Activated CD4-positive, alpha-beta T cell treated with anti-CD3 and anti-CD28 coated beads for 4 hours (primary cell): ENCODE data around the gene GRIK3.
"Not testable (repeated sequence)": the region's sequence is repeated elsewhere in the genome, so short reads cannot be mapped to it uniquely, and the experiment has no call there.

Experiments used
- DNase-seq, 2 donors: peaks; one replicate each; pipeline ENCODE4 v3.0.0-alpha.2; 2020

The GRIK3 gene

GRCh38 chr1:36937371-36937770 lies 96.9 kb downstream of the GRIK3 start:
- no peak for DNase-seq

DNA sequence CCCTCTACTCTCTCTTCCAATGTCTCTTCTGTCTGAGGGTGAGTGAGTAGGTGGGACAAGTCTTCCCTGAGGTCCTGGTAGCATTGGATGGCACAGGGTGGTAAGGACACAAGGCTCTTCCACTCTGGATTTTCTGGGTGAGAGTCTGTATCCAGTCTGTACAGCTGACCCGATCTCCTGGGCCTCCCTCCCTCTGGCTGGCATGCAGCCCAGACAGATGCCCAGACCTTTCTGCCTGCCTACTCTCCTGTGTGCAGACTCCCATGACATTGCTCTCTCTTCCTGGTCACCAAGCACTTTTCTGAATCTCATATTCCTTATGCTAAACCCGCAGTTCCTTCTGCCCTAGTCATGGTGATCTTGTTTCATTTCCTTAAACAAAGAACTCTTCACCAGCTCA lies 100.3 kb downstream of the GRIK3 start:
- no peak for DNase-seq

DNA sequence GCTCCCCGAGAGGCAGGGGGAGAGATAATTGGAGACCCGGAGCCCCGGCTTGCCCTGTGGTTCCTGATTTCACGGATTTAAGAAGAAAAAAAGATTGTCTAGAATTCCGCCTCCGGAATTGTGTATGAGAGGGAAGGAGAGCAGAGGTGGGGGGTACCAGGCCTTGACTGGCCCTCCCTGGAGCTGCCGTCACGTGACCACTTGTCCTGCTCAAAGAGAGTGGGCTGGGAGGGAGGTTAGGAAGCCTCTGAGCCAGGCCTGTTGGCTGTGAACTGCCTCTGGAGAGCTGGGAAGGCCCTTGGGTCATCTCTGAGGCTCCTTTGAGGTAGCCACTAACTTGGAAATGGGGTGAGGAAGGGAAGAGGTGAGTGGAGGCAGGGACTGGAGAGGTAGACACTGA lies 106.5 kb downstream of the GRIK3 start:
- no peak for DNase-seq

DNA sequence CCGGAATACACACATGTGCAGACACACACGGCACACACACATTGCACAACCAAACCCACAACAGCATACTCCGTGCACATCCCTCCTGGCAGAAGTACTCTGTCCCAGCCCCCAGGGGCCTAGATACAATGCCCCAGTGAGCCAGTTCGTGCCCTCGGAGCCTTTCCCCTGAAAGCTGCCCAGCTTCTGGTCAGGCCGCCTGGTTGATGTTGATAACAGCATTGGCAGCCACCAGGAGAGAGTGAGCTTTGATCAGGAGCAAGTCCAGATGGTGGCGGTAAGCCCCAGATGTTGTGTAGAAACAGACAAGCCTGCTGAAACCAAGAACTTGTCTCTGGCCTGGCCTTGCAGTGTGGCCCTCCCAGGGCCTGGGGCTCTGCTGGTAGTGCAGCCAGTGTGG lies 109.1 kb downstream of the GRIK3 start:
- DNase-seq, result no peak

DNA sequence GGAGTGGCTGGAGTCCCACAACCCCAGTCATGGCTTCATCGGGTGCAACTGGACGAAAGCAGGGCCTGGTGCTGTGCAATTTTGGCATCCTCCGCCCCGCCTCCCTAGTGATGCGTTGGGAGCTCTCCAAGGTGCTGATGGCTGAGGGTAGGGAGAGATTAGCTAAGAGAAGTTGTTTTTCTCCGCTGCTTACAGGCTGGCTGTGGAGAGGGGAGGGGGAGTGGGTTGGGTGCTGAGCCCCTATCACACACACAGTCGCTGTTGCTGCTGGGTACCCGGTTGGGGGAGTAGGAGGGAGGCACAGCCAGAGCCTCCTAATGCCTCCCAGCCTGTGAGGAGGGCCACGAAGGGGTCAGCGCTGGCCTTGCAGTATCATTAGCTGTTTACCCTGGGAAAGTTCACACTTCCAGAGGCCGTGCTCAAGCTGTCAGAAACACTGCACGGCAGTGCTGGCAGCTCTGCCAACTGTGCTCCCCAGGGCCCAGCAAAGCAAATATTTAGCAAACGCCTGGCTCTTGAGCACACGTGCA lies 110.0 kb downstream of the GRIK3 start:
- DNase-seq, result no peak

- no peak for DNase-seq
Measured at GRCh38 chr1:36922593-36923426, 111.5 kb downstream of the GRIK3 start.

DNA sequence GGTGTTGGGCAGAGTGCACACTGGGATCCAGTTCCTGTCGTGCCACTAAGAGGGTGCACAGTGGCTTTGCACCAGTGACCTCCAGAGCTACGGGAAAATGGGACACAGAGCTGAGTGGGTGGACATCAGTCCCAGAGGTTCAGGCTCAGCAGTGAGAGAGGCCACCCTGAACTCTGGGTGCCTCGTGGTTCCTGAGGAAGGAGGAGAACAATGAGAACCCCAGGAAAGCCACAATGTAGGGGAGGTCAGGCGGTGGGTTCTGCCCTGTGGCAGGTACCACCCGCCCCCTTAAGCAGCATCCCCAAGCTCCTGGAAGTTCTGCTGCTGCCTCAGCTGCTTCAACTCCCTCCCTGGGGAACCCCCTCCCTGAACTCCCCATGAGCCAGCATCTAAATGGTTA lies 112.2 kb downstream of the GRIK3 start:
- no peak for DNase-seq

DNA sequence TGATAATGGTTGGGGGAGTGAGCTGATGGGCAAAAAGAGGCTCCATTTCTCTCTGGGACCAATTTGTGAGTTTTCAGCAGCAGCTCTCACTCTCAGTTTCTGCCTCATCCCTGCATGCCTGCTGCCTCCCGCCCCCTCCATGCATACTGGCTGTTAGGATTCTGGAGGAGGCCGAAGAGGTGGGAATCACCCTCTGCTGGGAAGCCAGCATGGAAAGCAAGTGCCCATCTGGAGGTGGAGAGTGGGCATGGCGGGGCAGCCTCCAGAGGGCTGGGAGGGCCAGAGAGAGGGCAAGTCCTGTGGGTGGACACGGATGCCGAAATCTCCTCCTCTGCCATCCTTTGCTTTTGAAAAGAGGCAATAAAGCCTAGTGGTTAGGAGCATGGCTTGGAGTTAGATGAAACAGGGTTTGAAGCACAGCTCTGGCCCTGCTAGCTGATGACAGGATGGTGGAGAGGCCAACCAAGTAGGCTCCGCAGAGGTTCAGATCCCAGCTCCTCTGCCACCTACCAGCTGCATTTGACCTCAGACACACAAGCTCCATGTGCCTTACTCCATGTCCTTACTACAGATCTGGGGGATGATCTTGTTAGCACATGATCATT lies 113.4 kb downstream of the GRIK3 start:
- no peak for DNase-seq

DNA sequence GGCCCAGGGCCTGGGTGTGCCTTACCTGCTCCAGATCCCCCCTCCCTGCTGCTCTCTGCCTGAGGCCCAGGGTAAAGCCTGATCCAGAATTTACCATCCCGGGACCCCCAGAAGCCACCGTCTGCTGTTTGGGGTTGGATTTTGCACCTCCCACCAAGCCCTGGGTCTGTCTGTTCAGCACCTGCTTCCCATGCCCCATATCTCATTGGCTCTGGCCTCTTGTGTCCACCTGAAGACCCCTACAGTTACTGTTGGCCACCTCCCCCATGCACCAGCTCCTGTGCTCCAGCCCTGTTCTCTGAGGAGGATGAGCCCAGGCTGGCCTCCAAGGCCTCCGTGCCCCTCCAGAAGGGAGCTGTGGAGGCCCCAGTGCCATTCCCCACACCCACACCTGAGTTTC lies 113.9 kb downstream of the GRIK3 start:
- no peak for DNase-seq

- DNase-seq, result no peak
Measured at GRCh38 chr1:36919491-36920145, 114.7 kb downstream of the GRIK3 start.

GRCh38 chr1:36918604-36919003 lies 115.7 kb downstream of the GRIK3 start:
- DNase-seq, result no peak

- not testable (repeated sequence) for DNase-seq
Measured at GRCh38 chr1:36916542-36916941, 117.8 kb downstream of the GRIK3 start.

DNA sequence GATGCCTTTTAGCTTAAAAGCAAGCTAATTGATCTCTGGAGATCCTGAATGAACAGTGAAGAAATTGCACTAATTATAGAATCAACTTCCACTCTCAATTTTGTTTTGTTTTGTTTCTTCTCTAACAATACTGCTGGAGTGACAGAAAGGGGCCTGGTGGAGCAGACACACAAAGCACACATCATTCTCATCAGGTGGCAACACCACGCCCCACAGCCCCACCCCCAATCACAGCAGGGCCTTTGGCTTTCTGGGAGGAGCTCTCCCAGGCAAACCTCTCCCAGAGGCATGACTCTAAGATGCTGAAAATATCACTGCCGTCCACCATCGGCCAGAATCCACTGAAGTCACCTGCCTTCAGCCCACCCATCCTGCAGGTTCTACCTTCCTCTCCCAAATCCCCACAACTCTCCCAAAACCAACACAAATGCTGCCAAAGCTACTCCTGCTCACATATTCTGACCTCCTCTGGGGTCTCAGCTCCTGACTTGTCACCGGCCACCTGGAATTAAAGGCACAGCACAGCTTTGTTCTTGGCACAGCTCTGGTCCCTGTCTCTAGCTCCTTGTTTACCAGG lies 120.7 kb downstream of the GRIK3 start:
- DNase-seq, result no peak

DNA sequence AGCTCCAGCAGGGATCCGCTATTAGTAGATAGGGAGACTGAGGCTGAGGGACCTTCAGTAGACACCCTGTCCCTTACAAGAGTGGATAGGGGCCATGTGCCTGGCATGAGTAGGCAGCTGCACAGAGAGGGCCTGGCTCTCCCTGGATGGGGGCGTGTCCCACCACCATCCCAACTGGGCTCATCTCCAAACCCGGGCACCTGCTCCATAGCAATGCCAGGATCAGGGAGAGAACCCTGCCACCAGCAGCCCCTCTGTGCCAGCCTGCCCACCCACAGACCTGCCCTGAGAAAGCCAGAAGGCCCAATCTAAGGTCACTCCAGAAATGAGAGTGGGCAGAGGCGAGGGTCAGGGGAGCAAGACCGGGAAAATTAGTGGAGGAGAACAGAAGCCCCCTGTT lies 121.3 kb downstream of the GRIK3 start:
- DNase-seq, result no peak

- DNase-seq, result no peak
Measured at GRCh38 chr1:36912365-36912865, 121.9 kb downstream of the GRIK3 start.

DNA sequence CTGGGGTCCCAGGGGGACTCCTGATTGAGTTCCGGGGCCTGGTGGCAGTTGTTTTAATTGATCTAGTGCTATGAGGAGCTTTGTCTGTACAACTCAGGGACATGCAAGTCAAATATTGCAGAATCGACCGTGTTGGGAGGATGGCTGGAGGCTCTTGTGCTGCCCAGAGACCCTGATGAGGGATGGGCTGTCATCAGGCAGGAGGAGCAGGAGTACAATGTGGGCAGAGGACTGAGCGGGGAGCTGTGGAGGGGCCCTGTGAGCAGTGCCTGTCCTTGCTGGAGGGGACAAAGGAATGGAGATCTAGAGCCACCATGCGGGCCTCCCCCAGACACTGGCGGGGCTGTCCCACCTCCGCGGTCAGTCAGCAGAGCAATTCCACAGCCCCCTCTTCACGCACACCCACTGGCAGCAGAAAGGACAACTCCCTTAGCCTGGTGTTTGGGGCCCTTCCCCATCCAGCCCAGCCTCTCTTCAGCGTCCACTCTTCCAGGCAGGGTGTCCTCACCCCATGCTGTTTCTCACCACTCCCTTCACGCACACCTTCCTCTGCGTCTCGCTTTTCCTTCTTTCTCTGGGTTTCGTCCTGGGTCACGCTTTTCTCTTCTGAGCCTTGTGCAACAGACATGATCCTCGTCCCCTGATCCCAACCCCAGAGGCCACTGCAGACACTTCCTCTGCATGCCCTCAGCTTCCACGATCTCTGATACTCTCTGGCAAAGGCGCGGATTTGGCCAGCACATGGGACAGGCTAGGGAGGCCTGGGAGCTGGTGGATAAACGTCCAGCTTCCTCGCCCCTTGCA lies 122.6 kb downstream of the GRIK3 start:
- no peak for DNase-seq

DNA sequence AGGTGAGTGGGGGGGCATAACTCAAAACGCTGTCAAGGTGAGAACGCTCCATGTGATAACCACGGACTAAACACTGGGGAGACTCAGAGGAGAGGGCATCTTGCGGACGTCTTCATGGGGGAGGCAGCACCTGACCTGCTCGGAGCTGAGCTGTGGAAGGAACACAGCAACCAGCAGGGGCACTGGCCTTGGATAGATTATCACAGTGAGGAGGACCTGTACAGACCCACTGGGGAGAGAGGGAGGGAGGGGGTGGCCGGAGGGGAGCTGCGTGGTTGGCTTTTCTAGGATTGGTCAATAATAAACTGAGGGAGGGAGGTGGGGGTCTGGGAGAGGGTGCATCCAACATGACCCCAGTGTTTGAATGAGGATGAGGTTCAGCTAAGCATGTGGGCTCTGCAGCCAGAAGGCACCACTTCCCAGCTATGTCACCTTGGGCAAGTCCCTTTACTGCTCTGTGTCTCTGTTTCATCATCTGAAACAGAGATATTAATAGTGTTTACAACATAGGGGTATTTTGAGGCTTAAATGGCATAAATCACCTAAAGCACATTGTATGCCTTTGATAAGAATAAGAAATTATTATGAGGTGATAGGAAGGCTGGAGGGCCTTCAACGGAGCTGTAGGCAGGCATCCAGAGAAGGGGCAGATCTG lies 123.3 kb downstream of the GRIK3 start:
- no peak for DNase-seq

DNA sequence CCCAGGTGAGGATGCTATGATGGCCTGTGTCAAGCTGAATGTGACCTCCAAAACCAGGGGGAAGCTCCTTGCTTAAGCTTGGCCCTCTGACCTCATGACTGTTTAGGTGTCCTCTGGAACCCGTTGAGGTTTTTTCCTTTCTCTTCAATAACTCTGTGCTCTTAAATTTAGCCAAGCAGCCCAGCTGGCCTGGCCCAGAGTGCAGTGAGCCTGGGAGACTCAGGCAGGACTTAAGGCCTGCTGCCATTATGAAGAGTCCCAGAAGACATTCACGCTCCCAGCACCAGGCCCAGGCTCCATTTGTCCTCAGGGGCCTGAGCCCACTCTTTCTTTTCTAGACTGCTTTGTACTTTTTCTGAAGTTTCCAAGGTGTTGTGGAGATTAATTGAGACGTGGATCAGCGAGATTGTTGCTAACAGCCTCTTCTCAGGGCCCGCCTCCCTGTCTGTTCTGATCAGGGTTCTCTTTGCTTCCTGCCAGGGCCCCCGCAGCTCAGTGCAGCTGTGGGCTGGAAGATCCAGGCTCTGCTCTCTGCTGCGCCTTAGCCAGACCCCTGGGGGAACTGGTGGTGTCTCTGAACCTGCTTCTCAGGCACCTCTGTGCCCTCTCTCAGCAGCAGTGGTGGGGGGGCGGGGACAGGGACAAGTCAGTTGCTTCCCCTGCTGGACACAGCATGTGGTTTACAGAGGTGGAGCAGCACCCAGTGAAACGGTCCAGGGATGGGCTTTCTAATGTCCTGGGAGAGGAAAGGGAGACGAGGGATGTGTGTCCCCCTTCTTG lies 124.2 kb downstream of the GRIK3 start:
- DNase-seq, result no peak

DNA sequence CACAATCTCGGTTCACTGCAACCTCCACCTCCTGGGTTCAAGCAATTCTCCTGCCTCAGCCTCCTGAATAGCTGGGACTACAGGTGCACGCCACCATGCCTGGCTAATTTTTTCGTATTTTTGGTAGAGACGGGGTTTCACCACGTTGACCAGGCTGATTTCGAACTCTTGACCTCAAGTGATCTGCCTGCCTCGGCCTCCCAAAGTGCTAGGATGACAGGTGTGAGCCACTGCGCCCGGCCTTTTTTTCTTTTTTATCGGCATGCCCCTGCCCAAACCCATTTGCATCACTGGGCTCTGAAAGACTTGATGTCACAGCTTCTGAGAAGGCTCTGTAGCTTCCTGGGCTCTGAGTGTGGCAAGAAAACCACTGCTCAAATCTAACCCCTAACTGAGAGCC lies 125.0 kb downstream of the GRIK3 start:
- not testable (repeated sequence) for DNase-seq

GRCh38 chr1:36908096-36908495 lies 126.2 kb downstream of the GRIK3 start:
- DNase-seq, result no peak

GRCh38 chr1:36906555-36906954 lies 127.8 kb downstream of the GRIK3 start:
- no peak for DNase-seq
